ENCODE data around the gene CDH1.

CDH1 gene

GRCh38 chr16:68737046-68737729 is at the start of gene CDH1:
Gene CDH1 (plus strand): TSS chr16:68737292. CDS start chr16:68737416, 124 bp downstream.
- TF ChIP-seq CTCF (IDR thresholded peaks at IDR 0.05; ENCODE audit: low read depth, low read length, missing control alignments), result no peak
- in situ Hi-C loops (cut with HindIII; ENCODE audit: low sequenced_read_pairs), result no loop called here
- H3K4me3 ChIP-seq (ENCODE audit: low read depth, low read length), result no peak within 1 kb of the TSS
- DNase-seq (ENCODE audit: low read depth), result no peak

GRCh38 chr16:68689921-68690320 is 47.2 kb upstream of the CDH1 start:
- no peak overlapping the region for H3K4me3 ChIP-seq (ENCODE audit: low read depth, low read length)
- DNase-seq (ENCODE audit: low read depth), result no peak
- in situ Hi-C loops (cut with HindIII; ENCODE audit: low sequenced_read_pairs), result no loop called here
- TF ChIP-seq CTCF (IDR thresholded peaks at IDR 0.05; ENCODE audit: low read depth, low read length, missing control alignments), result no peak

DNA sequence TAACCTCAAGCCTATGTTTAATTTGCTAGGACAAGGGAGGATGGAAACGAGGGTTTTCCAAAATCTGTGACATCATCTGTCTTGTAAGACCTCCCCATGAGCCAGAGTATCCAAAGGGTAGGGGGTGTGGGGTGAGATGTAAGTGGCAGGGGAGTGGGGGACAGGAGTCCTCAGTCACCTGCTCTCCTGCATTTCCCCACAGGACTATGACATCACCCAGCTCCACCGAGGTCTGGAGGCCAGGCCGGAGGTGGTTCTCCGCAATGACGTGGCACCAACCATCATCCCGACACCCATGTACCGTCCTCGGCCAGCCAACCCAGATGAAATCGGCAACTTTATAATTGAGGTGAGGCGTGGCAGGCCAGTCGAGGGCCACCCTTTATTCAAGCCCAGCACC is 41.5 kb upstream of the CDH1 start:
- no peak for TF ChIP-seq CTCF (IDR thresholded peaks at IDR 0.05; ENCODE audit: low read depth, low read length, missing control alignments)
- no peak for DNase-seq (ENCODE audit: low read depth)
- no peak overlapping the region for H3K4me3 ChIP-seq (ENCODE audit: low read depth, low read length)
- in situ Hi-C loops (cut with HindIII; ENCODE audit: low sequenced_read_pairs), result no loop called here

- DNase-seq (ENCODE audit: low read depth), result no peak
- no peak overlapping the region for H3K4me3 ChIP-seq (ENCODE audit: low read depth, low read length)
- in situ Hi-C loops (cut with HindIII; ENCODE audit: low sequenced_read_pairs), result no loop called here
- TF ChIP-seq CTCF (IDR thresholded peaks at IDR 0.05; ENCODE audit: low read depth, low read length, missing control alignments), result no peak
These were observed 40.6 kb upstream of the CDH1 start for GRCh38 chr16:68696514-68696913.

DNA sequence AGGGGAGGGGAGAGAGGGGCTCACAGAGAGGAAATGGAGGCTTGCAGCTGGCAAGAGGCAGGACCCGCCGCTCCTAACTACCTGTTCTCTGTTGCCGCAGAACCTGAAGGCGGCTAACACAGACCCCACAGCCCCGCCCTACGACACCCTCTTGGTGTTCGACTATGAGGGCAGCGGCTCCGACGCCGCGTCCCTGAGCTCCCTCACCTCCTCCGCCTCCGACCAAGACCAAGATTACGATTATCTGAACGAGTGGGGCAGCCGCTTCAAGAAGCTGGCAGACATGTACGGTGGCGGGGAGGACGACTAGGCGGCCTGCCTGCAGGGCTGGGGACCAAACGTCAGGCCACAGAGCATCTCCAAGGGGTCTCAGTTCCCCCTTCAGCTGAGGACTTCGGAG is 39.0 kb upstream of the CDH1 start:
- in situ Hi-C loops (cut with HindIII; ENCODE audit: low sequenced_read_pairs), result no loop called here
- no peak for TF ChIP-seq CTCF (IDR thresholded peaks at IDR 0.05; ENCODE audit: low read depth, low read length, missing control alignments)
- no peak overlapping the region for H3K4me3 ChIP-seq (ENCODE audit: low read depth, low read length)
- DNase-seq (ENCODE audit: low read depth), result no peak

GRCh38 chr16:68700120-68700519 is 37.0 kb upstream of the CDH1 start:
- no peak for TF ChIP-seq CTCF (IDR thresholded peaks at IDR 0.05; ENCODE audit: low read depth, low read length, missing control alignments)
- in situ Hi-C loops (cut with HindIII; ENCODE audit: low sequenced_read_pairs), result no loop called here
- no peak overlapping the region for H3K4me3 ChIP-seq (ENCODE audit: low read depth, low read length)
- DNase-seq (ENCODE audit: low read depth), result no peak
